ENCODE data around the gene INPP5F. TPM values are rescaled to one million over a fixed set of nuclear protein-coding genes. Genes with fewer than 3 reads are reported as not detected.

The INPP5F gene
- total and polyA plus RNA-seq, 2 of the 13 experiments (the other 11 are each of a cell fraction or from before 2014, with no cell fraction given): 12.5 to 15.7 TPM

GRCh38 chr10:119686465-119687191, 39.2 kb upstream of the INPP5F start (continued):
- TF ChIP-seq ATF2 (CRISPR knock-in tag; IDR thresholded peaks at IDR 0.05) (0 out of 2 replicates have a peak, but pooled peaks have one; percentile 12), HNF4G (IDR thresholded peaks at IDR 0.05; ENCODE audit: borderline replicate concordance, low read depth, low read length) (no peak), HNF4G (CRISPR knock-in tag; IDR thresholded peaks at IDR 0.05; ENCODE audit: borderline replicate concordance, low read depth) (no peak), ZNF687 (CRISPR knock-in tag; IDR thresholded peaks at IDR 0.05) (peak; percentile 44), PAF1 (CRISPR knock-in tag; IDR thresholded peaks at IDR 0.05) (no peak), IRF1 (CRISPR knock-in tag; IDR thresholded peaks at IDR 0.05; ENCODE audit: low read depth) (no peak), ZNF772 (CRISPR knock-in tag; IDR thresholded peaks at IDR 0.05) (0 out of 2 replicates have a peak, but pooled peaks have one; percentile 34), NCOR1 (IDR thresholded peaks at IDR 0.05; ENCODE audit: borderline replicate concordance, low read length) (no peak), ZNF460 (CRISPR knock-in tag; IDR thresholded peaks at IDR 0.05; ENCODE audit: borderline replicate concordance) (peak; percentile 96), NR2C2 (CRISPR knock-in tag; IDR thresholded peaks at IDR 0.05; ENCODE audit: borderline replicate concordance) (no peak), SKI (IDR thresholded peaks at IDR 0.05; ENCODE audit: partially characterized antibody) (no peak), ZNF891 (CRISPR knock-in tag; IDR thresholded peaks at IDR 0.05) (no peak; the same call in 1 of the 2 replicates), NFIC (IDR thresholded peaks at IDR 0.05; ENCODE audit: low read length) (no peak), ZNF597 (CRISPR knock-in tag; IDR thresholded peaks at IDR 0.05) (no peak), ZFP36L1 (CRISPR knock-in tag; IDR thresholded peaks at IDR 0.05) (no peak), CC2D1A (CRISPR knock-in tag; IDR thresholded peaks at IDR 0.05) (no peak), PHF8 (CRISPR knock-in tag; IDR thresholded peaks at IDR 0.05) (no peak), ZNF574 (CRISPR knock-in tag; IDR thresholded peaks at IDR 0.05) (no peak), YY1 (IDR thresholded peaks at IDR 0.05; ENCODE audit: insufficient read depth, insufficient replicate concordance, low read depth, low read length) (peak; percentile 47)
